Esophagus muscularis mucosa (tissue), 4 donors: ENCODE results near the gene MED13L. TPM values are rescaled to one million over a fixed set of nuclear protein-coding genes. Genes with fewer than 3 reads are reported as not detected.

Source experiments
- DNase-seq: peaks from one replicate; pipeline ENCODE4 v3.0.0-alpha.2; 2017; ENCODE audit errors: extremely low spot score
- H3K27ac ChIP-seq, 4 donors: fragments of 200-600 bp; sonication (generic); replicated peaks in 1 of 4; 1 replicate in 3 of 4; 2 replicates in 1 of 4; pipeline ENCODE4 v1.5.1; 2016 to 2019; ENCODE audit warnings: mild to moderate bottlenecking in 1 of 4
- H3K27me3 ChIP-seq, 4 donors: fragments of 200-600 bp; sonication (generic); one replicate each; pipeline versions ENCODE4 v1.5.1 to v1.6.0; 2016 to 2019
- H3K36me3 ChIP-seq, 4 donors: fragments of 200-600 bp; sonication (generic); one replicate each; pipeline ENCODE4 v1.5.1; 2016 to 2019
- H3K4me1 ChIP-seq, 4 donors: fragments of 200-600 bp; sonication (generic); one replicate each; pipeline ENCODE4 v1.5.1; 2016 to 2019
- H3K4me3 ChIP-seq, 4 donors: fragments of 200-600 bp; sonication (generic); 1 replicate in 2 of 4; 2 replicates in 2 of 4; pipeline ENCODE4 v1.5.1; 2016 to 2019; ENCODE audit warnings: mild to moderate bottlenecking in 4 of 4, moderate library complexity in 1 of 4
- H3K9me3 ChIP-seq, 4 donors: fragments of 200-600 bp; sonication (generic); 1 replicate in 3 of 4; 2 replicates in 1 of 4; pipeline ENCODE4 v1.5.1; 2016 to 2019
- EP300 ChIP-seq: sonication (generic); formaldehyde crosslinking; IDR thresholded peaks from one replicate; pipeline ENCODE4 v1.6.1; 2017; ENCODE audit warnings: antibody characterized with exemption
- POLR2A ChIP-seq: fragments of 450-650 bp; IDR thresholded peaks from one replicate; pipeline ENCODE4 v1.6.1; 2017; ENCODE audit warnings: antibody characterized with exemption, moderate library complexity, mild to moderate bottlenecking, low read depth
- POLR2AphosphoS5 ChIP-seq, 2 donors: sonication (generic); formaldehyde crosslinking; IDR thresholded peaks; one replicate each; pipeline ENCODE4 v1.6.1; 2017; ENCODE audit warnings: antibody characterized with exemption in 2 of 2
- WGBS: methylation state at CpG from one replicate; pipeline ENCODE4 v1.1.5; 2018; 5-methylcytosine and 5-hydroxymethylcytosine counted together
- intact Hi-C: fragments of 100-400 bp; cut with DNase I; formaldehyde crosslinking; loops from one replicate; pipeline ENCODE4 v1.15.1; 2023
- total RNA-seq, 4 donors: library from RNA; depleted of rRNA; stranded (reverse); fragments of >200 nt; gene quantifications; one replicate each; pipeline versions ENCODE4 v1.1.0 to v1.2.1, GENCODE V29; 2016
- TF ChIP-seq, protein P1 (sequence below), 3 experiments: fragments of 200-600 bp in 2 of 3; fragments of 450-650 bp in 1 of 3; sonication (generic) in 2 of 3; IDR thresholded peaks; one replicate each; pipeline ENCODE4 v1.5.1; 2017 to 2019; ENCODE audit warnings: antibody characterized with exemption in 3 of 3, mild to moderate bottlenecking in 2 of 3, moderate library complexity in 1 of 3

Gene MED13L
- total RNA-seq, 4 donors from 2014 or later = 141 to 350 (median 175) TPM

DNA sequence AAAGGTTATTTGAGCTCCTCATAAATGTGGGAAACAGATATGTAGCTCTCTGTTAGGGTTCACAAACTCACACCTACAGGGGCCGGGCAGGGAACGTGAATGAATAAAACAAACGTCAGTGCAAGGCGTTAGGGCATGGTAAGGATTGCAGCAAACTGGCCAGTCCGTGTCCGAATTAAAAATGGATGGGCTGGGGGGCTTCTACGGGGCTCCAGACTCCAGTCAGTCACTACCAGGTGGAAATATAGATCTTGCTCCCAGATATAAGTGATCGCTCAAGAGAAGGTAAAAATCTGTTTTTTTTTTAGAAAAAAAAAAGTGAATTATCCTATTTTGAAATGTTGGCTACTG, 333.1 kb downstream of the MED13L start:
- Histone ChIP-seq H3K4me3 (no peak overlapping the region), H3K9me3 (peaks cover 0 to 6% (median 0%) of the 10 kb centered on the region in 4 donors), H3K27me3 (peaks cover 0 to 7% (median 0%) of the 10 kb centered on the region in 4 donors), H3K4me1 (peaks cover 0 to 9% (median 3%) of the 10 kb centered on the region in 4 donors), H3K36me3 (peaks cover 0 to 3% (median 0%) of the 10 kb centered on the region in 4 donors), H3K27ac (no peak overlapping the region)
- no peak for DNase-seq
- no peak for TF ChIP-seq POLR2A
- TF ChIP-seq, protein P1, sequence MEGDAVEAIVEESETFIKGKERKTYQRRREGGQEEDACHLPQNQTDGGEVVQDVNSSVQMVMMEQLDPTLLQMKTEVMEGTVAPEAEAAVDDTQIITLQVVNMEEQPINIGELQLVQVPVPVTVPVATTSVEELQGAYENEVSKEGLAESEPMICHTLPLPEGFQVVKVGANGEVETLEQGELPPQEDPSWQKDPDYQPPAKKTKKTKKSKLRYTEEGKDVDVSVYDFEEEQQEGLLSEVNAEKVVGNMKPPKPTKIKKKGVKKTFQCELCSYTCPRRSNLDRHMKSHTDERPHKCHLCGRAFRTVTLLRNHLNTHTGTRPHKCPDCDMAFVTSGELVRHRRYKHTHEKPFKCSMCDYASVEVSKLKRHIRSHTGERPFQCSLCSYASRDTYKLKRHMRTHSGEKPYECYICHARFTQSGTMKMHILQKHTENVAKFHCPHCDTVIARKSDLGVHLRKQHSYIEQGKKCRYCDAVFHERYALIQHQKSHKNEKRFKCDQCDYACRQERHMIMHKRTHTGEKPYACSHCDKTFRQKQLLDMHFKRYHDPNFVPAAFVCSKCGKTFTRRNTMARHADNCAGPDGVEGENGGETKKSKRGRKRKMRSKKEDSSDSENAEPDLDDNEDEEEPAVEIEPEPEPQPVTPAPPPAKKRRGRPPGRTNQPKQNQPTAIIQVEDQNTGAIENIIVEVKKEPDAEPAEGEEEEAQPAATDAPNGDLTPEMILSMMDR (IDR thresholded peaks at IDR 0.05) = no peak
- TF ChIP-seq EP300 = no peak
- TF ChIP-seq POLR2AphosphoS5 (IDR thresholded peaks at IDR 0.05) = no peak
- intact Hi-C loops = no loop called here
- 94% methylated on average over 8 of the region's 8 CpGs for WGBS

DNA sequence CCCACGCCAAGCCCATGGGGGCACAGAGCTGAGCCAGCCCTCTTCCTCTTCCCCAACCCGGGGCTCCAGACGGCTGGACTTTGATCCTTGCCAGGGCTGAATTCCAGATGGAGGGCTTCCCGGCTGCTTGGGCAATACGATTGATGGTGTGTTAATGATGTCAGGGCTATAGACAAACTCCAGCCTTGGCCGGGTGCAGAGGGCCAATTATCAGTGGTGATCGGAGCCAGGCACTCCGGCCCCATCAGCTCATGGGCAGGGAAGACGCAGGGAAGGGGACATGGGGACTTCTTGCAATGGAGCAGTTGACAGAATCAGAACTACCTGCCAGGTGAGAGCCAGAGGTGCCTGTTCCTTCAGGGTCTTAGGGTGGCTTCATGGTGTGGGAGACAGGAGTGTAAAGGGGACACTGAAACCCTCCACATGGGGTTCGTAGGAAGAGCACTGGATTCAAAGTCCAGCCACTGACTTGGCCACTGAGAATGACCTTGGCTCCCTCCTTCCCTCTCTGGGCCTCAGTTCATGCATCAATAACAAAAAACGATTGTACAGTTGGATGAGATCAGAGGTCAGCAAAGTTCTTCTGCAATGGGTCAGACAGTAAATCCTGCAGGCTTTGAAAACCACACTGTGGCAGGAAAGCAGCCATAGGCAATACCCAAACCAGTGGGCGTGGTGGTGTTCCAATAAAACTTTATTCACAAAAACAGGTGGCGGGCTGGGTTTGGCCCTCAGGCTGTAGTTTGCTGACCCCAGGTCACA, 333.7 kb downstream of the MED13L start:
- intact Hi-C loops = no loop called here
- no peak overlapping the region for H3K27ac ChIP-seq
- peak; percentile 88 for DNase-seq
- peaks cover 0 to 7% (median 0%) of the 10 kb centered on the region in 4 donors for H3K27me3 ChIP-seq
- TF ChIP-seq, protein P1 (IDR thresholded peaks at IDR 0.05) = no peak
- TF ChIP-seq EP300 (no peak), POLR2A (no peak), POLR2AphosphoS5 (IDR thresholded peaks at IDR 0.05) (no peak)
- peaks cover 0 to 9% (median 3%) of the 10 kb centered on the region in 4 donors for H3K4me1 ChIP-seq
- WGBS = 49% methylated on average over 8 of the region's 13 CpGs
- no peak overlapping the region for H3K4me3 ChIP-seq
- H3K9me3 ChIP-seq = peaks cover 0 to 10% (median 0%) of the 10 kb centered on the region in 4 donors
- no peaks in the 10 kb centered on the region for H3K36me3 ChIP-seq

GRCh38 chr12:115943310-115943629, 334.2 kb downstream of the MED13L start:
- H3K27ac ChIP-seq = no peak overlapping the region
- H3K27me3 ChIP-seq = peaks cover 0 to 7% (median 0%) of the 10 kb centered on the region in 4 donors
- peaks cover 0 to 9% (median 3%) of the 10 kb centered on the region in 4 donors for H3K4me1 ChIP-seq
- H3K36me3 ChIP-seq = no peaks in the 10 kb centered on the region
- peak; percentile 42 for DNase-seq
- peaks cover 0 to 15% (median 0%) of the 10 kb centered on the region in 4 donors for H3K9me3 ChIP-seq
- intact Hi-C loops = no loop called here
- no peak overlapping the region for H3K4me3 ChIP-seq
- TF ChIP-seq, protein P1 (IDR thresholded peaks at IDR 0.05) = no peak
- TF ChIP-seq POLR2AphosphoS5 (IDR thresholded peaks at IDR 0.05) (no peak), EP300 (no peak), POLR2A (no peak)
- 79% methylated on average over 5 of the region's 7 CpGs for WGBS

GRCh38 chr12:115942346-115942745, 335.1 kb downstream of the MED13L start:
- Histone ChIP-seq H3K27me3 (peaks cover 0 to 7% (median 0%) of the 10 kb centered on the region in 4 donors), H3K4me1 (peaks cover 0 to 9% (median 3%) of the 10 kb centered on the region in 4 donors), H3K36me3 (no peaks in the 10 kb centered on the region), H3K9me3 (peaks cover 0 to 15% (median 0%) of the 10 kb centered on the region in 4 donors), H3K27ac (no peak overlapping the region), H3K4me3 (no peak overlapping the region)
- intact Hi-C loops = no loop called here
- WGBS = 71% methylated on average over 1 of the region's 1 CpG
- TF ChIP-seq POLR2A (no peak), EP300 (no peak), POLR2AphosphoS5 (IDR thresholded peaks at IDR 0.05) (no peak)
- TF ChIP-seq, protein P1 (IDR thresholded peaks at IDR 0.05) = no peak
- DNase-seq = peak; percentile 90
